Heart right ventricle (tissue), 16 donors: ENCODE measurements around the gene H6PD. TPM values are rescaled to one million over a fixed set of nuclear protein-coding genes. Genes with fewer than 3 reads are reported as not detected.
A peak's percentile ranks its signal among the peaks of the same experiment; 100 is the strongest.

Source experiments
- ATAC-seq, 8 donors: fragments of 200-7000 bp; cut with Tn5 transposase; one replicate each; pipeline ENCODE4 v1.9.1; 2020; ENCODE audit warnings: mild to moderate bottlenecking in 8 of 8, moderate library complexity in 8 of 8, moderate number of reproducible peaks in 1 of 8
- DNase-seq, 2 donors: peaks; one replicate each; pipeline ENCODE4 v3.0.0-alpha.2; 2020
- H3K27ac ChIP-seq, 10 donors: fragments of 200-600 bp; sonication (generic) in 2 of 10; one replicate each; pipeline versions ENCODE4 v1.5.0 to v1.8.0; 2020 to 2022; ENCODE audit warnings: mild to moderate bottlenecking in 3 of 10
- H3K27me3 ChIP-seq, 7 donors: fragments of 200-600 bp; one replicate each; pipeline ENCODE4 v1.8.0; 2021 to 2022; ENCODE audit warnings: mild to moderate bottlenecking in 2 of 7
- H3K36me3 ChIP-seq, 9 donors: fragments of 200-600 bp; sonication (generic) in 1 of 9; one replicate each; pipeline versions ENCODE4 v1.5.0 to v1.8.0; 2020 to 2022; ENCODE audit warnings: mild to moderate bottlenecking in 2 of 9
- H3K4me1 ChIP-seq, 9 donors: fragments of 200-600 bp; sonication (generic) in 1 of 9; one replicate each; pipeline versions ENCODE4 v1.5.0 to v1.8.0; 2020 to 2022; ENCODE audit warnings: mild to moderate bottlenecking in 4 of 9
- H3K4me3 ChIP-seq, 10 donors: fragments of 200-600 bp; sonication (generic) in 2 of 10; one replicate each; pipeline versions ENCODE4 v1.5.0 to v1.8.0; 2020 to 2022; ENCODE audit warnings: mild to moderate bottlenecking in 7 of 10, moderate library complexity in 2 of 10
- H3K9me3 ChIP-seq, 11 donors: fragments of 200-600 bp in 10 of 11; sonication (generic) in 2 of 11; one replicate each; pipeline versions ENCODE4 v1.5.0 to v1.8.0; 2013 to 2022; ENCODE audit warnings: mild to moderate bottlenecking in 2 of 11, control low read depth in 1 of 11, moderate library complexity in 1 of 11
- CTCF ChIP-seq, 9 donors: fragments of 200-600 bp; sonication (generic) in 2 of 9; IDR thresholded peaks; one replicate each; pipeline versions ENCODE4 v1.5.0 to v1.8.0; 2021 to 2022; ENCODE audit warnings: antibody characterized with exemption in 9 of 9, mild to moderate bottlenecking in 5 of 9, moderate library complexity in 1 of 9
- WGBS, 2 donors: extraction: QIAGEN DNeasy Blood & Tissue Kit; methylation state at CpG; one replicate each; pipeline ENCODE4 v1.1.7; 2013; ENCODE audit warnings: inconsistent platforms in 1 of 2; 5-methylcytosine and 5-hydroxymethylcytosine counted together
- intact Hi-C, 10 donors: fragments of 100-400 bp; cut with DNase I; formaldehyde crosslinking; loops; one replicate each; pipeline versions ENCODE4 v1.11.1 to v1.14.2; 2022
- polyA plus RNA-seq, 2 donors: library from polyadenylated mRNA; stranded (reverse); fragments of 200-250 nt; gene quantifications; one replicate each; pipeline ENCODE4 v1.2.3, GENCODE V29; 2013
- total RNA-seq, 10 donors: library from RNA; stranded (reverse); fragmentation: NEBNext Ultra II Directional in 3 of 10; extraction: Animal tissue kit (Norgen Biotek cat#: 25700) in 3 of 10; gene quantifications; one replicate each; pipeline versions ENCODE4 v1.2.1 to v1.2.4, GENCODE V29; 2021 to 2023
- donor health status: Arrhythmogenic right ventricular cardiomyopathy.
- donor health status: ischemic (EF 13 %, LVEDD 7.1; RV severe dilation, severe dysfunction).
- donor health status: healthy with polysubstance abuse.
- donor health status: DM: no; HTN: yes; CAD: no.
- donor health status: DM: no; HTN: no; CAD: no.
- donor health status: ischemic (EF 25% LVEDD 6.9; RV normal size, moderate dysfunction).
- donor health status: ischemic (EF 25% LVEDD 5.7; RV mildly dilated, moderate dysfunction).
- donor health status: healthy.
- donor health status: DM: yes; HTN: yes; CAD: no.
- donor health status: Ischemic cardiomyopathy.
- donor health status: ischemic (EF 35%, LVEDD 5.7; RV mildly dilated, moderate dysfunction).
- donor health status: nonischemic (EF 11% LVEDD 7.7; RV severe dilation, severe dysfunction).
- donor health status: DM: yes; HTN: yes; CAD: no.
- donor health status: PGD.
- donor health status: ischemic (EF 29% LVEDD 5.4; RV normal size, mild dysfunction).
- donor health status: nonischemic (EF 23%, LVEDD 6.1; RV moderate dilation, normal function).

The H6PD gene
- total and polyA plus RNA-seq, 12 donors, result 5.7 to 45.0 (median 28.4) TPM

DNA sequence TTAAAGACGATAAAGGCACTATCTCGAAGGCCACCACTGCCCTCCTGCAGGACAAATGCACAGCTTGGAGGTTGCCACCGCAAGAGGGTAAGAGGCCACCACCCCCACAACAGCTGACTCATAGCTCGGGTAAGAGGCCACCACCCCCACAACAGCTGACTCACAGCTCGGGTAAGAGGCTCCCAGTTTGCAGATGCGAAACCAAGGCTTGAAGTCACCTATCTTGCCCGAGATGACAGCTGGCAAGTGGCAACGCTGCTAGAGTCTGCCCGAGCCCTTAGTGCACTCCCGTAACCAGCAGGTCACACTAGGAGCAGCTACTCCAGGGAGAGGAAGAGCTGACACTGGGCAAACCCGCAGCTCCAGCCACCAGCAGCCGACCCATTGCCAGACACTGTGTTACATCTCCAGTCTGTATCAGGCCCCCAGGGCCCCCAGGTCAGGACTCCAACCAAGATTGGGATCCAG is 41.0 kb downstream of the H6PD start:
- ATAC-seq, result peak in 3 of 8 donors; percentile 31 to 57 (median 46)
- H3K9me3 ChIP-seq, result no peaks in the 10 kb centered on the region
- DNase-seq, result no peak
- H3K4me3 ChIP-seq, result no peak overlapping the region
- H3K4me1 ChIP-seq, result peaks cover under 1 to 42% (median 3%) of the 10 kb centered on the region in 9 donors
- H3K27me3 ChIP-seq, result peaks cover 0 to 2% (median 0%) of the 10 kb centered on the region in 7 donors
- 74 to 80% methylated on average over 12 of the region's 12 CpGs for WGBS, 2 donors
- H3K36me3 ChIP-seq, result no peaks in the 10 kb centered on the region
- intact Hi-C loops, result no loop called here
- no peak for TF ChIP-seq CTCF (IDR thresholded peaks at IDR 0.05)
- H3K27ac ChIP-seq, result peak overlapping the region in 1 of 10 donors; percentile 50

DNA sequence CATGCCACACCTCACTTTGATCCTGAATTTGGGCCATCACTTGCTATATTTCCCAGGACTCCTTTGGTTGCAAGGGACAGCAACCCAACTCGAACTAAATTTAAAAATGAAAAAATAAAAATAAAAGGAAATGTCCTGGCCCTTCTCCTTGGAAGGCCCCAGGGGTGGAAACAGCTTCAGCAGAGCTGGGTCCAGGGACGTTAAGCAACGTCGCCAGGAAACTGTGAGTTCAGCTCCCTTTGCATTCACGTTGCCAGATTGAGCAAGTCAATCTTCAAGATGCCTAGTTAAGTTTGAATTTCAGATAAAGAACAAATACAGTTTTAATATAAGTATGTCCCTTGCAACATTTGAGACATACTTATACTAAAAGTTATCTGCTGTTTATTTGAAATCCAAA is 43.5 kb downstream of the H6PD start:
- Histone ChIP-seq H3K27ac (peak overlapping the region in 1 of 10 donors; percentile 14), H3K4me1 (peaks cover 0 to 56% (median 7%) of the 10 kb centered on the region in 9 donors), H3K4me3 (no peak overlapping the region), H3K36me3 (no peaks in the 10 kb centered on the region), H3K27me3 (peaks cover 0 to 16% (median 8%) of the 10 kb centered on the region in 7 donors), H3K9me3 (no peaks in the 10 kb centered on the region)
- intact Hi-C loops, result no loop called here
- no peak for TF ChIP-seq CTCF (IDR thresholded peaks at IDR 0.05)
- DNase-seq, result no peak
- peak in 1 of 8 donors; percentile 48 for ATAC-seq
- WGBS, 2 donors, result 57 to 67% methylated on average over 5 of the region's 5 CpGs

- Histone ChIP-seq H3K4me1 (peaks cover 0 to 56% (median 7%) of the 10 kb centered on the region in 9 donors), H3K36me3 (no peaks in the 10 kb centered on the region), H3K9me3 (peaks cover 0 to 4% (median 0%) of the 10 kb centered on the region in 11 donors), H3K4me3 (no peak overlapping the region), H3K27ac (no peak overlapping the region), H3K27me3 (peaks cover 0 to 16% (median 8%) of the 10 kb centered on the region in 7 donors)
- ATAC-seq (no peak), DNase-seq (no peak)
- intact Hi-C loops, result no loop called here
- WGBS, 2 donors, result 75 to 82% methylated on average over 10 of the region's 10 CpGs
- TF ChIP-seq CTCF (IDR thresholded peaks at IDR 0.05), result no peak
These were observed 44.1 kb downstream of the H6PD start for GRCh38 chr1:9278585-9279153.

- peaks cover 0 to 9% (median 2%) of the 10 kb centered on the region in 11 donors for H3K9me3 ChIP-seq
- 68 to 79% methylated on average over 23 of the region's 23 CpGs for WGBS, 2 donors
- DNase-seq (no peak), ATAC-seq (no peak)
- intact Hi-C loops, result no loop called here
- H3K4me1 ChIP-seq, result peaks cover 0 to 56% (median 7%) of the 10 kb centered on the region in 9 donors
- peaks cover 0 to 16% (median 8%) of the 10 kb centered on the region in 7 donors for H3K27me3 ChIP-seq
- H3K36me3 ChIP-seq, result no peaks in the 10 kb centered on the region
- H3K27ac ChIP-seq, result no peak overlapping the region
- H3K4me3 ChIP-seq, result no peak overlapping the region
- TF ChIP-seq CTCF (IDR thresholded peaks at IDR 0.05), result no peak
These were observed 44.7 kb downstream of the H6PD start for GRCh38 chr1:9279172-9279840.
